ENCODE data around the gene TMEM89. TPM values are rescaled to one million over a fixed set of nuclear protein-coding genes. Genes with fewer than 3 reads are reported as not detected.
A peak's percentile ranks its signal among the peaks of the same experiment; 100 is the strongest.

The TMEM89 gene, protein sequence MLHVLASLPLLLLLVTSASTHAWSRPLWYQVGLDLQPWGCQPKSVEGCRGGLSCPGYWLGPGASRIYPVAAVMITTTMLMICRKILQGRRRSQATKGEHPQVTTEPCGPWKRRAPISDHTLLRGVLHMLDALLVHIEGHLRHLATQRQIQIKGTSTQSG
- under 1 TPM in 1 of 2 donors, not detected in 1; 0.57 TPM for total RNA-seq
- polyA plus RNA-seq (2013, experiment 1 of 2), result 0.39 TPM
- not detected for polyA plus RNA-seq (2013, experiment 2 of 2)
- long read RNA-seq, experiment 1, result 0 reads
- long read RNA-seq, experiment 2, result 0 reads
- long read RNA-seq, experiment 3, result 0 reads
- long read RNA-seq, experiment 4, result 0 reads

DNA sequence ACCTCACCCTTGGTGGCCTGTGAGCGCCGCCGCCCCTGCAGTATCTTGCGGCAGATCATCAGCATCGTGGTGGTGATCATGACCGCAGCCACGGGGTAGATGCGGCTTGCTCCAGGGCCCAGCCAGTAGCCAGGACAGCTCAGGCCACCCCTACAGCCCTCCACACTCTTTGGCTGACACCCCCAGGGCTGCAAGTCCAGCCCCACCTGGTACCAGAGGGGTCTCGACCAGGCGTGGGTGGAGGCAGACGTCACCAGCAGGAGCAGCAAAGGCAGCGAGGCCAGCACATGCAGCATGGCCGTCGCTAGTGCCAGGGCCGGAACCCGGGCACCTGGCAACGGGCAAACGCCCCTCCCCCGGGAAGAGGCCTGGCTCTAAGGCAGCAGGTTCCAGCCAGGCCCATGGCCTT, at the start of gene TMEM89:
TMEM89 (minus strand) TSS at position 309 of the 409 bp plus-strand sequence; CDS start at position 296, 13 bp downstream.
- H3K9me3 Mint-ChIP-seq, result peaks cover 17% of the 10 kb centered on the region
- 95% methylated on average over 12 to 19 of the region's 19 CpGs for WGBS, 2 experiments (ENCODE audit: insufficient coverage in 1 of 2, insufficient read length in 1 of 2)
- H3K4me1 Mint-ChIP-seq, result no peaks in the 10 kb centered on the region
- H3K9me3 ChIP-seq (ENCODE audit: control insufficient read depth, low read length), result peaks cover 24% of the 10 kb centered on the region
- peaks cover 36% of the 10 kb centered on the region for H3K36me3 Mint-ChIP-seq (ENCODE audit: low read depth)
- H3K9ac ChIP-seq (ENCODE audit: extremely low read depth, low read length, poor library complexity, severe bottlenecking), result no peak within 1 kb of the TSS
- H3K4me3 Mint-ChIP-seq, result no peak within 1 kb of the TSS
- peaks cover 12% of the 10 kb centered on the region for H3K36me3 ChIP-seq (ENCODE audit: control insufficient read depth, insufficient read depth, low read length)
- H3K27me3 Mint-ChIP-seq (ENCODE audit: insufficient read depth), result no peaks in the 10 kb centered on the region
- no peaks in the 10 kb centered on the region for H3K4me1 ChIP-seq (ENCODE audit: control insufficient read depth, insufficient read depth, low read length)
- H3K27ac Mint-ChIP-seq, result no peak within 1 kb of the TSS
- no peak within 1 kb of the TSS for H3K4me3 ChIP-seq (ENCODE audit: low read length)
- TF ChIP-seq, protein P1, sequence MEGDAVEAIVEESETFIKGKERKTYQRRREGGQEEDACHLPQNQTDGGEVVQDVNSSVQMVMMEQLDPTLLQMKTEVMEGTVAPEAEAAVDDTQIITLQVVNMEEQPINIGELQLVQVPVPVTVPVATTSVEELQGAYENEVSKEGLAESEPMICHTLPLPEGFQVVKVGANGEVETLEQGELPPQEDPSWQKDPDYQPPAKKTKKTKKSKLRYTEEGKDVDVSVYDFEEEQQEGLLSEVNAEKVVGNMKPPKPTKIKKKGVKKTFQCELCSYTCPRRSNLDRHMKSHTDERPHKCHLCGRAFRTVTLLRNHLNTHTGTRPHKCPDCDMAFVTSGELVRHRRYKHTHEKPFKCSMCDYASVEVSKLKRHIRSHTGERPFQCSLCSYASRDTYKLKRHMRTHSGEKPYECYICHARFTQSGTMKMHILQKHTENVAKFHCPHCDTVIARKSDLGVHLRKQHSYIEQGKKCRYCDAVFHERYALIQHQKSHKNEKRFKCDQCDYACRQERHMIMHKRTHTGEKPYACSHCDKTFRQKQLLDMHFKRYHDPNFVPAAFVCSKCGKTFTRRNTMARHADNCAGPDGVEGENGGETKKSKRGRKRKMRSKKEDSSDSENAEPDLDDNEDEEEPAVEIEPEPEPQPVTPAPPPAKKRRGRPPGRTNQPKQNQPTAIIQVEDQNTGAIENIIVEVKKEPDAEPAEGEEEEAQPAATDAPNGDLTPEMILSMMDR (conservative IDR thresholded peaks at IDR 0.05), result no peak
- no peak within 1 kb of the TSS for H3K27ac ChIP-seq (ENCODE audit: low read depth, low read length)
- H3K27me3 ChIP-seq (ENCODE audit: control insufficient read depth, insufficient read depth, low read length, poor library complexity, severe bottlenecking), result no peaks in the 10 kb centered on the region
- DNase-seq, result no peak

DNA sequence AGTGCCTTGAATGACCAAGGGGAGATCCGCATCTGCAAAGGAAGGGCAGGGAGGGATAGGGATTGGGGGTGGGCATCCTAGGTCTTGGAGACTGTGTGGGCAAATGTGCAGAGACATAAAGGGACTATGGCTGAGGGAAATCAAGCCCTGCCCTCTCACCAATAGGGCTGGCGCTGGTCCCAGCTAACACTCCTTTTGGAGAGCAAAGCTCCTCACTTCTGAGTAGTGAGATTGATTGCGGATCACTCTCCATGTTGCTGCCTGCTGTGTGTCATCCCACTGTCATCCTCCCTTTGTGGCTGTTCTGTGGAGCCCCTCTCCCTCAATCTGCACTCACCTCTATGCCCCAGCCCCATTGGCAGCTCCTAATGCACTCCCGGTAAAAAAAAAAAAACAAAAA, 43.4 kb upstream of the TMEM89 start:
- no peak overlapping the region for H3K9ac ChIP-seq (ENCODE audit: extremely low read depth, low read length, poor library complexity, severe bottlenecking)
- 88 to 93% methylated on average over 3 of the region's 4 CpGs for WGBS, 2 experiments (ENCODE audit: insufficient coverage in 1 of 2, insufficient read length in 1 of 2)
- peak overlapping the region; percentile 100 for H3K27ac Mint-ChIP-seq
- no peak for DNase-seq
- H3K9me3 ChIP-seq (ENCODE audit: control insufficient read depth, low read length), result peaks cover 8% of the 10 kb centered on the region
- peaks cover 10% of the 10 kb centered on the region for H3K4me1 Mint-ChIP-seq
- no peak overlapping the region for H3K27ac ChIP-seq (ENCODE audit: low read depth, low read length)
- TF ChIP-seq, protein P1 (conservative IDR thresholded peaks at IDR 0.05), result no peak
- H3K27me3 ChIP-seq (ENCODE audit: control insufficient read depth, insufficient read depth, low read length, poor library complexity, severe bottlenecking), result no peaks in the 10 kb centered on the region
- H3K4me3 Mint-ChIP-seq, result no peak overlapping the region
- H3K9me3 Mint-ChIP-seq, result no peaks in the 10 kb centered on the region
- H3K27me3 Mint-ChIP-seq (ENCODE audit: insufficient read depth), result peaks cover 7% of the 10 kb centered on the region
- H3K4me3 ChIP-seq (ENCODE audit: low read length), result no peak overlapping the region
- no peaks in the 10 kb centered on the region for H3K4me1 ChIP-seq (ENCODE audit: control insufficient read depth, insufficient read depth, low read length)
- H3K36me3 Mint-ChIP-seq (ENCODE audit: low read depth), result peaks cover 27% of the 10 kb centered on the region
- peaks cover 23% of the 10 kb centered on the region for H3K36me3 ChIP-seq (ENCODE audit: control insufficient read depth, insufficient read depth, low read length)

DNA sequence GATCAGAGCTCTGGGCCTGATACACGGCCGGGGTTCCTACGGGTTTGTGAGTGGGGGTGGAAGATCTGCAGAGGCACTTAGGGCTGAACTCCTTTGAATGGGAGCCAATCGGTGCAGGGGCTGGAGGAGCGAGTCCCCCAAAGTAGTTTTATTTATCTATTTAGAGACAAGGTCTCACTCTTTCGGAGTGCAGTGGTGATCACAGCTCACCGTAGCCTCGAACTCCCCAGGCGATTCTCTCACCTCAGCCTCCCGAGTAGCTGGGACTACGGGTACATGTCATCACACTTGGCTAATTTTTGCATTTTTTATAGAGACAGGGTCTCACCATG, 42.7 kb upstream of the TMEM89 start:
- no peak overlapping the region for H3K9ac ChIP-seq (ENCODE audit: extremely low read depth, low read length, poor library complexity, severe bottlenecking)
- no peaks in the 10 kb centered on the region for H3K4me1 ChIP-seq (ENCODE audit: control insufficient read depth, insufficient read depth, low read length)
- H3K36me3 Mint-ChIP-seq (ENCODE audit: low read depth), result peaks cover 28% of the 10 kb centered on the region
- H3K4me1 Mint-ChIP-seq, result peaks cover 10% of the 10 kb centered on the region
- H3K9me3 ChIP-seq (ENCODE audit: control insufficient read depth, low read length), result peaks cover 8% of the 10 kb centered on the region
- peak overlapping the region; percentile 80 for H3K4me3 Mint-ChIP-seq
- no peak for DNase-seq
- 61 to 78% methylated on average over 6 to 11 of the region's 11 CpGs for WGBS, 2 experiments (ENCODE audit: insufficient coverage in 1 of 2, insufficient read length in 1 of 2)
- H3K4me3 ChIP-seq (ENCODE audit: low read length), result peak overlapping the region; percentile 94
- TF ChIP-seq, protein P1 (conservative IDR thresholded peaks at IDR 0.05), result peak; percentile 23
- peak overlapping the region; percentile 25 for H3K27ac ChIP-seq (ENCODE audit: low read depth, low read length)
- peaks cover 29% of the 10 kb centered on the region for H3K36me3 ChIP-seq (ENCODE audit: control insufficient read depth, insufficient read depth, low read length)
- H3K27me3 ChIP-seq (ENCODE audit: control insufficient read depth, insufficient read depth, low read length, poor library complexity, severe bottlenecking), result no peaks in the 10 kb centered on the region
- peaks cover 7% of the 10 kb centered on the region for H3K27me3 Mint-ChIP-seq (ENCODE audit: insufficient read depth)
- H3K9me3 Mint-ChIP-seq, result no peaks in the 10 kb centered on the region
- peak overlapping the region; percentile 100 for H3K27ac Mint-ChIP-seq

All from endodermal cell (in vitro differentiated cells).